B cell (primary cell): ENCODE results near the gene VCL. TPM values are rescaled to one million over a fixed set of nuclear protein-coding genes. Genes with fewer than 3 reads are reported as not detected.

Source experiments
- ATAC-seq: fragments of 200-7000 bp; cut with Tn5 transposase; one replicate; pipeline ENCODE4 v1.10.0; 2021; ENCODE audit warnings: low read depth, mild to moderate bottlenecking, moderate number of reproducible peaks, moderate library complexity
- CTCF ChIA-PET: fragments of 350-600 bp; sonication (Branson Sonifier 250); formaldehyde crosslinking; loops from one replicate; lab custom pipeline; 2021; ENCODE audit warnings: antibody characterized with exemption, inconsistent platforms; lab: Charles Lee
- POLR2A ChIA-PET: fragments of 350-600 bp; sonication (Branson Sonifier 250); formaldehyde crosslinking; loops from one replicate; lab custom pipeline; 2021; ENCODE audit warnings: antibody characterized with exemption; lab: Charles Lee
- DNase-seq: peaks from one replicate; pipeline ENCODE4 v3.0.0; 2013
- H2AFZ ChIP-seq: 2 replicates; pipeline ENCODE4 v1.6.1; 2012; ENCODE audit warnings: mild to moderate bottlenecking, low read depth, low read length; ENCODE audit not compliant: insufficient read depth, poor library complexity, severe bottlenecking
- H3K27ac ChIP-seq, 2 donors: 1 replicate in 1 of 2; 2 replicates in 1 of 2; pipeline ENCODE4 v1.5.1; 2012 to 2013; ENCODE audit warnings: low read length in 2 of 2, mild to moderate bottlenecking in 2 of 2, moderate library complexity in 1 of 2
- H3K27me3 ChIP-seq, 4 experiments: fragments of 200-600 bp in 1 of 4; sonication (generic) in 1 of 4; replicated peaks in 1 of 4; 1 replicate in 2 of 4; 2 replicates in 2 of 4; pipeline versions ENCODE4 v1.6.1 to v1.7.0; 2013 to 2016; ENCODE audit warnings: low read length in 3 of 4, mild to moderate bottlenecking in 2 of 4, mixed read lengths in 1 of 4, moderate library complexity in 1 of 4; ENCODE audit not compliant: insufficient read depth in 4 of 4, control insufficient read depth in 3 of 4; ENCODE audit errors: control extremely low read depth in 1 of 4
- H3K36me3 ChIP-seq, 2 experiments: replicated peaks in 1 of 2; 1 replicate in 1 of 2; 2 replicates in 1 of 2; pipeline versions ENCODE4 v1.6.1 to v1.7.1; 2013; ENCODE audit warnings: low read length in 1 of 2; ENCODE audit not compliant: insufficient read depth in 2 of 2, control insufficient read depth in 1 of 2; ENCODE audit errors: control extremely low read depth in 1 of 2, extremely low read depth in 1 of 2
- H3K4me1 ChIP-seq, 2 donors: fragments of 200-600 bp in 1 of 2; sonication (generic) in 1 of 2; 1 replicate in 1 of 2; 2 replicates in 1 of 2; pipeline versions ENCODE4 v1.5.1 to v1.6.1; 2013 to 2017; ENCODE audit warnings: low read length in 2 of 2; ENCODE audit not compliant: control insufficient read depth in 2 of 2, insufficient read depth in 2 of 2
- H3K4me2 ChIP-seq: replicated peaks from 2 replicates; pipeline ENCODE3; 2012; ENCODE audit warnings: mild to moderate bottlenecking, low read depth, low read length; ENCODE audit not compliant: poor library complexity, severe bottlenecking
- H3K4me3 ChIP-seq, 5 experiments: fragments of 200-600 bp in 1 of 5; sonication (generic) in 1 of 5; 1 replicate in 3 of 5; 2 replicates in 2 of 5; pipeline versions ENCODE4 v1.5.1 to v1.7.0; 2011 to 2016; ENCODE audit warnings: low read length in 4 of 5, mild to moderate bottlenecking in 4 of 5, low read depth in 2 of 5, control low read depth in 1 of 5, moderate library complexity in 1 of 5; ENCODE audit not compliant: insufficient read depth in 1 of 5; ENCODE audit errors: control extremely low read depth in 1 of 5, extremely low read depth in 1 of 5
- H3K79me2 ChIP-seq: fragments of 200-600 bp; sonication (generic); one replicate; pipeline ENCODE4 v1.6.0; 2016; ENCODE audit warnings: low read length; ENCODE audit not compliant: control insufficient read depth, insufficient read depth
- H3K9ac ChIP-seq: fragments of 200-600 bp; sonication (generic); 2 replicates; pipeline ENCODE4 v1.6.1; 2017; ENCODE audit warnings: mild to moderate bottlenecking, low read length, moderate library complexity
- H3K9me3 ChIP-seq, 3 donors: one replicate each; pipeline versions ENCODE4 v1.6.1 to v1.7.1; 2013; ENCODE audit warnings: low read length in 2 of 3; ENCODE audit not compliant: control insufficient read depth in 2 of 3, insufficient read depth in 1 of 3; ENCODE audit errors: control extremely low read depth in 1 of 3
- H4K20me1 ChIP-seq: 2 replicates; pipeline ENCODE4 v1.6.0; 2012; ENCODE audit warnings: mild to moderate bottlenecking, low read length; ENCODE audit not compliant: insufficient read depth, control insufficient read depth, poor library complexity, severe bottlenecking
- H3K27ac Mint-ChIP-seq: one replicate; pipeline ENCODE4 v1.8.0; 2021; ENCODE audit warnings: mixed read lengths
- H3K27me3 Mint-ChIP-seq: one replicate; pipeline ENCODE4 v1.8.0; 2021; ENCODE audit warnings: mixed read lengths
- H3K4me1 Mint-ChIP-seq: one replicate; pipeline ENCODE4 v1.8.0; 2021; ENCODE audit warnings: mixed read lengths
- H3K4me3 Mint-ChIP-seq: one replicate; pipeline ENCODE4 v1.8.0; 2021; ENCODE audit warnings: mixed read lengths
- H3K9me3 Mint-ChIP-seq: one replicate; pipeline ENCODE4 v1.8.0; 2022; ENCODE audit warnings: mixed read lengths; ENCODE audit not compliant: insufficient read depth
- CTCF ChIP-seq: fragments of 200-600 bp; IDR thresholded peaks from one replicate; pipeline ENCODE4 v1.8.0; 2022; ENCODE audit warnings: antibody characterized with exemption, mild to moderate bottlenecking
- EZH2 ChIP-seq: IDR thresholded peaks from 2 replicates; pipeline ENCODE4 v1.6.1; 2012; ENCODE audit warnings: borderline replicate concordance, low read depth, mild to moderate bottlenecking, moderate library complexity, low read length; ENCODE audit not compliant: insufficient read depth, poor library complexity, severe bottlenecking
- WGBS: methylation state at CpG from one replicate; pipeline ENCODE4 v1.1.5; 2013; ENCODE audit warnings: missing lambda C conversion rate; ENCODE audit not compliant: insufficient coverage; 5-methylcytosine and 5-hydroxymethylcytosine counted together
- intact Hi-C: fragments of 100-400 bp; cut with micrococcal nuclease; formaldehyde crosslinking; loops from one replicate; pipeline ENCODE4 v1.10.0; 2022
- polyA plus RNA-seq: library from polyadenylated mRNA; depleted of rRNA; stranded (reverse); fragments of >200 nt; gene quantifications from 2 replicates; pipeline ENCODE4 v1.2.3, GENCODE V29; 2012
- total RNA-seq, 2 donors: library from RNA; stranded (reverse); fragments of 120-200 nt in 1 of 2; gene quantifications; 1 replicate in 1 of 2; 2 replicates in 1 of 2; pipeline versions ENCODE4 v1.2.3 to v1.2.4, GENCODE V29; 2013 to 2022

Gene VCL
- total and polyA plus RNA-seq, 2 donors (not counting 1 experiment from before 2014, with no cell fraction given) = 13.1 to 29.8 TPM

- Mint-ChIP-seq H3K4me1 (no peaks in the 10 kb centered on the region), H3K4me3 (no peak overlapping the region), H3K27me3 (no peaks in the 10 kb centered on the region), H3K27ac (no peak overlapping the region), H3K9me3 (no peaks in the 10 kb centered on the region)
- H3K36me3 ChIP-seq = peaks cover 12 to 84% of the 10 kb centered on the region in 2 experiments
- H3K27ac ChIP-seq = no peak overlapping the region
- H3K79me2 ChIP-seq = peaks cover 5% of the 10 kb centered on the region
- no peaks in the 10 kb centered on the region for H4K20me1 ChIP-seq
- ATAC-seq (no peak), DNase-seq (no peak)
- H3K9me3 ChIP-seq = no peaks in the 10 kb centered on the region
- no peaks in the 10 kb centered on the region for H3K27me3 ChIP-seq
- POLR2A ChIA-PET = no interaction called here
- CTCF ChIA-PET = interaction anchor here (0.8 to 1.5 kb wide), 3 partner anchors 125 to 223 kb away, joined by 3 to 4 read pairs (median 3); no protein-coding TSS in a partner anchor
- H3K4me3 ChIP-seq = no peak overlapping the region
- no peak overlapping the region for H2AFZ ChIP-seq
- no peak for TF ChIP-seq CTCF
- no peak for TF ChIP-seq EZH2
- no peak overlapping the region for H3K9ac ChIP-seq
- H3K4me2 ChIP-seq = no peak overlapping the region
- intact Hi-C loops = no loop called here
- no peaks in the 10 kb centered on the region for H3K4me1 ChIP-seq
Measured at GRCh38 chr10:74109452-74109851, 111.5 kb downstream of the VCL start.

GRCh38 chr10:74110120-74110519 lies 112.2 kb downstream of the VCL start:
- DNase-seq (no peak), ATAC-seq (no peak)
- TF ChIP-seq EZH2 (no peak), CTCF (no peak)
- H3K4me2 ChIP-seq = no peak overlapping the region
- Mint-ChIP-seq H3K4me3 (no peak overlapping the region), H3K9me3 (no peaks in the 10 kb centered on the region), H3K27me3 (no peaks in the 10 kb centered on the region), H3K4me1 (no peaks in the 10 kb centered on the region), H3K27ac (peak overlapping the region; percentile 16)
- H2AFZ ChIP-seq = no peak overlapping the region
- intact Hi-C loops = no loop called here
- H3K4me1 ChIP-seq = no peaks in the 10 kb centered on the region
- H3K79me2 ChIP-seq = peaks cover 5% of the 10 kb centered on the region
- no peak overlapping the region for H3K4me3 ChIP-seq
- WGBS = 100% methylated on average over 1 of the region's 1 CpG
- POLR2A ChIA-PET = no interaction called here
- H4K20me1 ChIP-seq = no peaks in the 10 kb centered on the region
- no peak overlapping the region for H3K9ac ChIP-seq
- peaks cover 14 to 84% of the 10 kb centered on the region in 2 experiments for H3K36me3 ChIP-seq
- H3K27ac ChIP-seq = no peak overlapping the region
- no peaks in the 10 kb centered on the region for H3K9me3 ChIP-seq
- H3K27me3 ChIP-seq = no peaks in the 10 kb centered on the region
- CTCF ChIA-PET = interaction anchor here (0.8 to 1.5 kb wide), 3 partner anchors 124 to 224 kb away, joined by 3 to 4 read pairs (median 3); no protein-coding TSS in a partner anchor
